Measurements from ENCODE around the gene AURKAIP1.

Gene AURKAIP1

DNA sequence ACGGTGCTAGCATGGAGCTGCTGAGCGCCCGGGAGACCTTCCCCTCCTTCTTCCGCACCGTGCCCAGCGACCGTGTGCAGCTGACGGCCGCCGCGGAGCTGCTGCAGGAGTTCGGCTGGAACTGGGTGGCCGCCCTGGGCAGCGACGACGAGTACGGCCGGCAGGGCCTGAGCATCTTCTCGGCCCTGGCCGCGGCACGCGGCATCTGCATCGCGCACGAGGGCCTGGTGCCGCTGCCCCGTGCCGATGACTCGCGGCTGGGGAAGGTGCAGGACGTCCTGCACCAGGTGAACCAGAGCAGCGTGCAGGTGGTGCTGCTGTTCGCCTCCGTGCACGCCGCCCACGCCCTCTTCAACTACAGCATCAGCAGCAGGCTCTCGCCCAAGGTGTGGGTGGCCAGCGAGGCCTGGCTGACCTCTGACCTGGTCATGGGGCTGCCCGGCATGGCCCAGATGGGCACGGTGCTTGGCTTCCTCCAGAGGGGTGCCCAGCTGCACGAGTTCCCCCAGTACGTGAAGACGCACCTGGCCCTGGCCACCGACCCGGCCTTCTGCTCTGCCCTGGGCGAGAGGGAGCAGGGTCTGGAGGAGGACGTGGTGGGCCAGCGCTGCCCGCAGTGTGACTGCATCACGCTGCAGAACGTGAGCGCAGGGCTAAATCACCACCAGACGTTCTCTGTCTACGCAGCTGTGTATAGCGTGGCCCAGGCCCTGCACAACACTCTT, 42.8 kb downstream of the AURKAIP1 start:
- no peak for TF ChIP-seq GATA2 (IDR thresholded peaks at IDR 0.05; ENCODE audit: low read depth, low read length)
- no peak for TF ChIP-seq GATA3 (IDR thresholded peaks at IDR 0.05; ENCODE audit: low read depth, low read length)

- TF ChIP-seq GATA3 (IDR thresholded peaks at IDR 0.05; ENCODE audit: low read depth, low read length): no peak
- TF ChIP-seq GATA2 (IDR thresholded peaks at IDR 0.05; ENCODE audit: low read depth, low read length): no peak
Observed at GRCh38 chr1:1331068-1331965, 43.7 kb downstream of the AURKAIP1 start, which contains the start of gene TAS1R3. TAS1R3 (plus strand) TSS chr1:1331280; CDS start chr1:1331346, 66 bp downstream.

DNA sequence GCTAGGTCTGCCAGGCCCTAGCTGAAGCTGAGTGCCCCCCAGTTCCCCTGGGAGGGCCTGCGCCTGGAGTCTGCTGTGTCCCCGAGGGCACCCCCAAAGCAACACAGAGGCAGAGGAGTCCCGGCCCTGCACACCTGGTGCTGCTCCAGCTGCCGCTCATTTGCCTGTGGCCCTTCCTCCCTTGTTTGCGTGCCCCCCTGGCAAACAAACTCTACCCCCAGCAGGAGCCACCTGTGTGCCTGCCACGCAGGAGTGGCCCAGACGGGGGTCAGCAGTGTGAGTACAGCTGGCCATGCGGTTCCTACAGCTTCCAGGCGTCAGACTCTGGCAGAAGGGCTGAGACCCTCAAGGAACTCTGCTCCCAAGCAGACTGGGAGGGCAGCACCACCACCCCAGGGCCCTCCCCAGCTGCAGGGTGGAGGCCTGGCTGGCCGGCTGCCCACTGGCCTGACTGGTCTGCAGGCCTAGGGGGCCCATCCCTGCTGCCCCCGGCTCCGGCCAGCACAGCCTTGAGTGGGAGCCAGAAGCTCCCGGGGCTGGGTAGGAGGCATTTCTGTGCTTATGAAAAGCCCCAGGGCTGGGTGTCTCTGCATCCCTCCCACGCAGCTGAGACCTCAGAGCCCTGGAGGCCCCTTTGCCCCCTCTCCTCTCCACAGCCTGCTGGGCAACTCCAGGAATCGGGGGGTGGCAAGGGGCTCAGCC, 44.5 kb downstream of the AURKAIP1 start:
- no peak for TF ChIP-seq GATA3 (IDR thresholded peaks at IDR 0.05; ENCODE audit: low read depth, low read length)
- TF ChIP-seq GATA2 (IDR thresholded peaks at IDR 0.05; ENCODE audit: low read depth, low read length): no peak

DNA sequence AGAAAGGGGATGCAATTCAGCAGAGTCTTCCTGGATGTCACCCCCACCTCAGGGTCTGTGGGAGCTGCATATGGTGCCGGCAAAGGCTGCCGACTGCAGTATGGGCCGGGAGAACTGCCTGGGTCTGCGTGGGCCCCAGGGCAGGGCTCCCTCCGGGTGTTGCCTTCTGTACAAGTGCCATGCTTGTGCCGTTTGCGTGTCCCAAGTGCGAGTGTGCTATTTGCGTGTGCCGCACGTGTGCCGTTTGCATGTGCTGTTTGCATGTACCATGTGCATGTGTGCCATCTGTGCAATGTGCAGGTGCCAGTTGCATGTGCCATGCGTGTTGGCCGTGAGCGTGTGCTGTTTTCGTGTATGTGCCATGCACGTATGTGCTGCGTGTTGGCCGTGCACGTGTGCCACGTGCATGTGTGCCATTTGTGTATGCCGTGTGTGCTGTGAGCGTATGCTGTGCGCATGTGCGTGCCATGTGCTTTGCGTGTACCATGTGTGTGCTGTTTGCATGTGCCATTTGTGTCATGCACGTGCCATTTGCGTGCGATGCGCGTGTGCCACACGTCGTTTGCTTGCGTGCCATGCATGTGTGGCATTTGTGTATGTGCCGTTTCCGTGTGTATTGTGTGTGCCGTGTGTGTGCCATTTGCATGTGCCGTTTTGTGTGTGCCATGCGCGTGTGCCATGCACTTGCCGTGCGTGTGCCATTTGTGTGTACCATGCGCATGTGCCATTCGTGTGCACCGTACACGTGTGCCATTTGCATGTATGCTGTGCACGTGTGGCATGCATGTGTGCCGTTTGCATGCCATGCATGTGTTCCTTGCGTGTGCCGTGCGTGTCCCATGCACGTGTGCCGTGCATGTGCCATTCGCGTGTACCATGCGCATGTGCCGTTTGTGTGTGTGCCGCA, 45.5 kb downstream of the AURKAIP1 start:
- no peak for TF ChIP-seq GATA2 (IDR thresholded peaks at IDR 0.05; ENCODE audit: low read depth, low read length)
- no peak for TF ChIP-seq GATA3 (IDR thresholded peaks at IDR 0.05; ENCODE audit: low read depth, low read length)

GRCh38 chr1:1328254-1328653, 46.8 kb downstream of the AURKAIP1 start:
- TF ChIP-seq GATA3 (IDR thresholded peaks at IDR 0.05; ENCODE audit: low read depth, low read length) (no peak), GATA2 (IDR thresholded peaks at IDR 0.05; ENCODE audit: low read depth, low read length) (no peak)

- TF ChIP-seq GATA3 (IDR thresholded peaks at IDR 0.05; ENCODE audit: low read depth, low read length) (no peak), GATA2 (IDR thresholded peaks at IDR 0.05; ENCODE audit: low read depth, low read length) (no peak)
Observed at GRCh38 chr1:1327291-1327690, 47.7 kb downstream of the AURKAIP1 start.

DNA sequence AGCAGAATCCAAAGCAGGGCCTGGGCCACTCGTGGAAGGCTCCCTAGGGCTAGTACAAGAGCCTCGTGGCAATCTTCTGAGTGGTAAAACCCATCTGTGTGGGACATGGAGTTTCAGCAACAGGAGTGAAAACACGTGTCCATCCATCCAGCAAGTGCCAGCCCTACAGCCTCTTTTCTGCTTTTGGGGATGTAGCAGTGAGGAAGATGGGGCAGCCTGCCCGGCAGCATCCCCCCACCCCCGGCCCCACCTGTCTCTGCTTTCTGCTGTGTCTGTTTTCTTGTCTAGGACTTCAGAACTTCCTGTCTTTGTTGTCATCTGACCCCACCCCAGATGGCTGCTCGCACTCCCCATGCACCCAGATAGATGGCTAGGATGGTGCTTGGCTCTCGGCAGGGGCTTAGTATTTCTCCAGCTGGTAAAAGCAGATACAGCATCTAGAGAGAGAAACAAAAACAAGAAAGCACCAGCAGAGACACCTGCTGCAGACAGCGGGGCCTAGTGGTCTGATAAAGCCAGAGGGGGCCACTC, 48.9 kb downstream of the AURKAIP1 start:
- TF ChIP-seq GATA2 (IDR thresholded peaks at IDR 0.05; ENCODE audit: low read depth, low read length): no peak
- no peak for TF ChIP-seq GATA3 (IDR thresholded peaks at IDR 0.05; ENCODE audit: low read depth, low read length)

GRCh38 chr1:1325288-1326074, 49.5 kb downstream of the AURKAIP1 start:
- TF ChIP-seq GATA2 (IDR thresholded peaks at IDR 0.05; ENCODE audit: low read depth, low read length) (no peak), GATA3 (IDR thresholded peaks at IDR 0.05; ENCODE audit: low read depth, low read length) (no peak)

- TF ChIP-seq GATA2 (IDR thresholded peaks at IDR 0.05; ENCODE audit: low read depth, low read length) (no peak), GATA3 (IDR thresholded peaks at IDR 0.05; ENCODE audit: low read depth, low read length) (no peak)
Observed at GRCh38 chr1:1324524-1325287, 50.3 kb downstream of the AURKAIP1 start, which contains the start of the genes CPTP and INTS11. CPTP (plus strand) TSS chr1:1324802; CDS start chr1:1326911, 2,109 bp downstream. INTS11 (minus strand) TSS chr1:1324660; CDS start chr1:1324608, 52 bp downstream.

GRCh38 chr1:1324084-1324523, 50.9 kb downstream of the AURKAIP1 start:
- TF ChIP-seq GATA2 (IDR thresholded peaks at IDR 0.05; ENCODE audit: low read depth, low read length) (no peak), GATA3 (IDR thresholded peaks at IDR 0.05; ENCODE audit: low read depth, low read length) (no peak)

All from SH-SY5Y (cell line).